Effector memory CD8-positive, alpha-beta T cell (primary cell): ENCODE measurements around the gene SETD7.
A peak's percentile ranks its signal among the peaks of the same experiment; 100 is the strongest.

ENCODE experiments used
- ATAC-seq: fragments of 150-1000 bp; cut with Tn5 transposase; replicated peaks from 2 replicates; pipeline ENCODE4 v1.10.0; 2021; ENCODE audit warnings: mild to moderate bottlenecking, moderate library complexity
- DNase-seq, 3 experiments: peaks; one replicate each; pipeline ENCODE4 v3.0.0; 2021
- H3K27ac Mint-ChIP-seq, 2 donors: one replicate each; pipeline ENCODE4 v1.8.0; 2022; ENCODE audit warnings: mild to moderate bottlenecking in 2 of 2, mixed read lengths in 2 of 2, moderate library complexity in 2 of 2
- H3K27me3 Mint-ChIP-seq, 2 donors: one replicate each; pipeline ENCODE4 v1.8.0; 2022; ENCODE audit warnings: mixed read lengths in 2 of 2
- H3K36me3 Mint-ChIP-seq: one replicate; pipeline ENCODE4 v1.8.0; 2022; ENCODE audit warnings: mild to moderate bottlenecking, moderate library complexity, mixed read lengths; ENCODE audit not compliant: insufficient read depth
- H3K4me1 Mint-ChIP-seq, 2 donors: one replicate each; pipeline ENCODE4 v1.8.0; 2022; ENCODE audit warnings: low read depth in 2 of 2, mixed read lengths in 2 of 2
- H3K4me3 Mint-ChIP-seq, 2 donors: one replicate each; pipeline ENCODE4 v1.8.0; 2022; ENCODE audit warnings: mild to moderate bottlenecking in 2 of 2, mixed read lengths in 2 of 2, moderate library complexity in 2 of 2
- H3K9me3 Mint-ChIP-seq, 2 donors: one replicate each; pipeline ENCODE4 v1.8.0; 2022; ENCODE audit warnings: mixed read lengths in 2 of 2
- total RNA-seq, 9 experiments: gene quantifications; one replicate each; lab custom pipeline; 2026; lab: John Stamatoyannopoulos, UW

Gene SETD7
- 17.8 to 71.3 (median 47.8) reads per million in 9 experiments for total RNA-seq

DNA sequence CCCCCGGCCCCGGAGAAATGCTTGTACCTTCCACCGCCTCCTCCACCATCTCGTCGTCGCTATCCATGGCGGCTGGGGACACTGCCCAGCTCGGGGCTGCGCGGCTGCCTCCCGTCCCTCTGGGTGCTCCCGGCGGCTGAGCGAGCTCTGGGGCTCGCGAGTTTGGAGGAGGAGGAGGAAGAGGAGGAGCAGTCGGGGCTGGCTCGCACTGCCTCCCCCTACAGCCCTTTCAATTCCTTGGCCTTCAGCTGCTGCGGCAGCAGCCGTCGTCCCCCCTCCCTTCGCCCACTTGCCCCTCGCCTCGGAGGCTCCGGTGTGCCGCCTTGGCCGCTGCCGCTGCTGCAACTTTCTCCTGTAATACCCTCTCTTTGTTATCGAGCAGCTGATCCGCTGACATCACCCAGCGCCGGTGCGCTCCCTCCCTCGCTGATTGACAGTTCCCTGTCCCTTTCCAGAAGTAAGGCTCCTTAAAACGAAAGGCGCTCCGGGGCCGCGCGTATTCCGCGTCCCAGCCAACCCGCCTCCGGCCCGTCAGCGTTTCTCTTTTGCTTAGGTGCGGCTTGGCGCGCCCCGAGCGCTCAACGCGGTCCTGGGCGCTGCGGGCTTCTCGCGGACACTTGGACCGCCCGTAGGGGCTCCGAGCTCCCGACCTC lies at the start of gene SETD7:
Gene SETD7, minus strand, starts transcription at position 149 of the 653 bp plus-strand sequence. Its CDS starts 82 bp downstream, at position 67.
- Mint-ChIP-seq H3K27me3 (no peaks in the 10 kb centered on the region), H3K27ac (peak within 1 kb of the TSS; percentile 99 to 100), H3K36me3 (peaks cover 41% of the 10 kb centered on the region), H3K4me3 (peak within 1 kb of the TSS; percentile 99 to 100), H3K4me1 (peaks cover 38 to 39% of the 10 kb centered on the region in 2 donors), H3K9me3 (no peaks in the 10 kb centered on the region)
- peak; percentile 48 to 54 (median 52) for DNase-seq
- ATAC-seq: peak; percentile 16

DNA sequence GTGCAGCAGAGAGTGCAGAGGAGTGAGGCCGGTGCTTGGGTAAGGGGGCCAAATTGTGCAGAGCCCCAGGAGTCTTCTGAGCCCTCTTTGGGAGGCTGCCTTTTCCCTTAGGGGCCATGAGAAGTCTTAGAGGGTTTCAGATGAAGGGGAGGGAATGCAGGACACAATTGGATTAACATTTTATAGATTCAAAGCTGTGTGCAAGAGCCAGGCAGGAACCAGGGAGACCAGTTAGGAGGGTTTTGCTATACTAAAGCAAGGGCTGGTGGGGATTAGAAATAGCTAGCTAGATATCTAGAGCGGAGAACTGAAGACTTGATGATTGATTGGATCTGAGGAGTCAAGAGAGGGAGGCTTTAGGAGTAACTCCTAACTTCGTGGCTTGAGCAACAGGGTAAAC lies 49.5 kb upstream of the SETD7 start:
- ATAC-seq (no peak), DNase-seq (no peak)
- Mint-ChIP-seq H3K27ac (peak overlapping the region in 1 of 2 donors; percentile 10), H3K27me3 (peaks cover 38 to 42% of the 10 kb centered on the region in 2 donors), H3K4me1 (peaks cover 11 to 14% of the 10 kb centered on the region in 2 donors), H3K4me3 (peak overlapping the region in 1 of 2 donors; percentile 58), H3K9me3 (no peaks in the 10 kb centered on the region), H3K36me3 (no peaks in the 10 kb centered on the region)

DNA sequence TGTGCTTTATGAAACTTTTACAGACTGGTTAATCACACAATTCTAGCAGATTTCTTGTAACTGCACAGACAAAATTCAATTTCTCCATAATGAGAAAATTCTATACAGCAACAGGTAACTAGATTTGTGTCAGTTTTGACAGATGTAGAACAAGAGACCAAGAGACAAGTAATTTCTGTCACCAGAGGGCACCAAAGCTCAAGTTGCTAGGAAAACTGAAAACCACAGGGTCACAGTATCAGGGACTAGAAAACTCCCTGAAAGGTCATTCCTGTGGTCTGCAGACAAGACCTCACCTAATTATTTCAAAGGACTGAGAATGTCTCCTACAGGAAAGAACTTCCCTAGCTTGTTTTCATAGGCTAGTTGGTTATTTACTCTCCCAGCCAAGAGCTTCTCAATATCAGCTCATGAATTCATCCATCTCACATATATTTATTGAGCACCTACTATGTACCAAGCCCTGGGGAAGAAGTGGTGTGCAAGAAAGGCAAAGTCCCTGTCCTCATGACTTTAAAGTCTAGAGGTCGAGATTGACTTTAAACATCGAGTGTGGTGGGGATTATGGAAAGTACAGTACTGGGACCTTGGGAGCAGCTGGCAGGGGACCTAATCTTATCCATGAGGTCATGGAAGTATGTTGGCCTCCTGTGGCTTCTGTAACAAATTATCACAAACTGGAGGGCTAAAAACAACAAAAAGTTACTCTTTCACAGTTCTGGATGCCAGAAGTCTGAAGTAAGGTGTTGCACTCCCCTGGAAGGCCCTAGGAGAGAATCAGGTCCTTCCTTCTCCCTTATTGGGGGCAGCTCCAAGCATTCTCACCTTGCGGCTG lies 47.8 kb upstream of the SETD7 start:
- peak; percentile 59 for ATAC-seq
- Mint-ChIP-seq H3K9me3 (no peaks in the 10 kb centered on the region), H3K27ac (no peak overlapping the region), H3K4me1 (peaks cover 11 to 14% of the 10 kb centered on the region in 2 donors), H3K36me3 (no peaks in the 10 kb centered on the region), H3K27me3 (peaks cover 30 to 35% of the 10 kb centered on the region in 2 donors), H3K4me3 (no peak overlapping the region)
- DNase-seq: peak; percentile 20 to 28 (median 27)

DNA sequence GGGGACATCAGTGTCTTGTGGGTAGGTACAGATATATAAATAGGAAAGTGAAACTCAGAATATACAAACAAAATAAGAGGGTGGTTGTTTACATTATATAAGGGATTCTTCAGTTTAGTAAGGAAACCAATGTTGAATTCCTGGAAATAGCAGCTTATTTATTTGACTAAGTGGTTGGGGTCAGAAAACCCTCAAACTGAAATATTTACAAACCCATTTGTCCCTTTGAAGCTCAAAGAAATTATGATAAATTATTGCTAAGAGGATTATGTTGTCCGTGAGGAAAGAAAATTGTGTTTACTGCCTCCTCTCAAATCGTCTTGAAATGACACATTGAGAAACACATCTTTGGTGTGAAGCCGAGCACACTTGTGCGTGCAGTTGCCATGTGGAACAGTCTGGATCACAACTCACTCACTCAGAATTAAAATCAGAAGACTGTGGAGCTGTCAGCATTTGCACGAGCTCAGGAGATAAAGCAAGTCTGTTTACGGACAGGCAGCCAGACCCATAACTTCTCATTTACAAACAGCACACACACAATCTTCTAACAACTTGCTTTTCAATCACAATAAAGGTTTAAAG lies 46.8 kb upstream of the SETD7 start:
- peaks cover 11 to 14% of the 10 kb centered on the region in 2 donors for H3K4me1 Mint-ChIP-seq
- H3K9me3 Mint-ChIP-seq: no peaks in the 10 kb centered on the region
- H3K4me3 Mint-ChIP-seq: no peak overlapping the region
- DNase-seq: no peak
- H3K36me3 Mint-ChIP-seq: no peaks in the 10 kb centered on the region
- peaks cover 27 to 40% of the 10 kb centered on the region in 2 donors for H3K27me3 Mint-ChIP-seq
- no peak for ATAC-seq
- no peak overlapping the region for H3K27ac Mint-ChIP-seq

DNA sequence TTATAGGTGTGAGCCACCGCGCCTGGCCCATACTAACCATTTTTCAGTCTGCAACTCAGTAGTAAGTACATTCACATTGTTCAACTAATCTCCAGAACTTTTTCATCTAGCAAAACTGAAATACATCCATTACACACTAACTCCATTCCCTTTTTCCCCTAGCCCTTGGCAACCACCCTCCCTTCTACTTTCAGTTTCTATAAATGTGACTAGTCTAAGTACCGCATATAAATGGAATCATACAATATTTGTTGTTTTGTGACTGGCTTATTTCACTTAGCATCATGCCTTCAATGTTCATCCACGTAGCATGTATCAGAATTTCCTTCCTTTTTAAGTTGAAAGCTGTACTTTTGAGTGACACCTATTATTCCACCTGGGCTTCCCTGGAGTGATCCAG lies 44.6 kb upstream of the SETD7 start:
- DNase-seq (no peak), ATAC-seq (no peak)
- no peak overlapping the region for H3K27ac Mint-ChIP-seq
- peaks cover 34 to 35% of the 10 kb centered on the region in 2 donors for H3K27me3 Mint-ChIP-seq
- H3K4me1 Mint-ChIP-seq: no peaks in the 10 kb centered on the region
- H3K9me3 Mint-ChIP-seq: no peaks in the 10 kb centered on the region
- no peak overlapping the region for H3K4me3 Mint-ChIP-seq
- no peaks in the 10 kb centered on the region for H3K36me3 Mint-ChIP-seq

DNA sequence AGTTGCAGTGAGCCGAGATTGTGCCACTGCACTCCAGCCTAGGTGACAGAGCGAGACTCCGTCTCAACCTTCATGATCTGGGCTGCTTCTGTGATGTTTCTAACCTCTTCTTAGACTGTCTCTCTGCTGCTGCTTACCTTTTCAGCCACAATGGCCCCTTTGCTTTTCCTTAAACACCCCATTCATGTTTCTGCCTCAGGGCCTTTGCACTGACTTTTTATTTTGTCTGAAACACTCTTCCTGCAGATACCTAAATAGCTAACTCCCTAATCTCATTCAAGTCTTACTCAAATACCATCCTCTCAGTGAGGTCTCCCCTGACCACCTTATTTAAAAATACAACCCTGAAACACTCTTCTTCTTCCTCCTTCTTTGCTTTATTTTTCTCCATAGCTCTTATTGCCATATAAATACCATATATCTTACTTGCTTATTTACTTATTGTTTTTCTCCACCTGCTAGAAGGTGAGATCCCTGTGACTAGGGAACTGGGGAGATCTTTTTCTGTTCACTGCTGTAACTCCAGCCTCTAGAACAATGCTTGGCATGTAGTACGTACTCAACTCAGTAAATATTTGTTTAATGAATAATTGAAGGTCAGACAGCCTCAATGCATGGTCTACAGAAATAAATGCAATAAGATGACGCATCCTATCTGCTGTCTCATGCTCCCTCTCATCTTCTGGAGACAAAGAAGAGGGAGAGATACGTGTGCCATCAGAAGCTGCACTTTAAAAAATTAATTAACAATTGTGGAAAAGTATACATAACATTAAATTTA lies 43.8 kb upstream of the SETD7 start:
- Mint-ChIP-seq H3K27ac (peak overlapping the region in 1 of 2 donors; percentile 14), H3K4me1 (no peaks in the 10 kb centered on the region), H3K36me3 (no peaks in the 10 kb centered on the region), H3K4me3 (no peak overlapping the region), H3K27me3 (peaks cover 26 to 35% of the 10 kb centered on the region in 2 donors), H3K9me3 (no peaks in the 10 kb centered on the region)
- no peak for DNase-seq
- no peak for ATAC-seq

DNA sequence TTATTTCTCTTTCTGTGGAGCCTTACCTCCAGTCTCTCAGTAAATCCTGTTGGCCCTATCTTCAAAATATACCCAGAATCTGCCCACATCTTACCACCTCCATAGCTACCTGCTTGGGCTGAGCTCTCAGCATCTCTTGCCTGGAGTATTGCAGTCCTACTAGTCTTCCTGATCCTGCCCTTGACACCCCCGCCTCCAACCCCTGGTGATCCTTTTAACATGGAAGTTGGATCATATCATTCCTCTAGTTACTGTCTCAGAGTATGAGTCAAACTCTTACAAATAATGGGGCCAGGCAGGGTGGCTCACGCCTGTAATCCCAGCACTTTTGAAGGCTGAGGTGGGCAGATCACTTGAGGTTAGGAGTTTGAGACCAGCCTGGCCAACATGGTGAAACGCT lies 43.1 kb upstream of the SETD7 start:
- no peak overlapping the region for H3K4me3 Mint-ChIP-seq
- H3K36me3 Mint-ChIP-seq: no peaks in the 10 kb centered on the region
- H3K27ac Mint-ChIP-seq: no peak overlapping the region
- no peaks in the 10 kb centered on the region for H3K9me3 Mint-ChIP-seq
- ATAC-seq (no peak), DNase-seq (no peak)
- no peaks in the 10 kb centered on the region for H3K4me1 Mint-ChIP-seq
- H3K27me3 Mint-ChIP-seq: peaks cover 26 to 41% of the 10 kb centered on the region in 2 donors

DNA sequence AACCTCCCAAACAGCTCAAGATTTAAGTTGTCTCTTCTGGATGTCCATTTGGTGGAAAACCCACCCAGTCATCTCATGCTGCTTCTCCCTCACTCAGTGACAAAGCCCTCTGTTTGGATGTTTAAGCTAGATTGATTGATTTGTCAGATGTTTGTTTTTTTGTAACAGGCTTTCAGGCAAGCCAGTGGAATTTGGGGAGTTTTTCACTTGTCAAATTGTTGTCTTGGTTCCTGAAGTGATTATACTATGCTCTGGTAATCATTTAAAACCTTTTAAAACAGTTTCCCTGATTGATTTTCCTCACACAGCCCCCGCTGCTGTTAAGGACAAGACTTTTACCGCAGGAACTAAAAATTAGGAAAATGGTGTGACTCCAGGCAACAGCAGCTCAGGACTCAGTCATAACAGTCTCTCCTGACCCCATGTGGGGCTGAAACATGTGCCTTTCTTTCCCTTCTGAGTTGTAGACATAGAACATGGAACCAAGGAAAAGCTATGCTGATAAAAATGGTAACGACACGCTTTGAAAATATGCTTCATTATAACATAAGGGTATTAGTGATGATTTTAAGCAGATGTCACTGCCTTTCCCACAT lies 40.8 kb upstream of the SETD7 start:
- no peak overlapping the region for H3K4me3 Mint-ChIP-seq
- H3K27ac Mint-ChIP-seq: no peak overlapping the region
- ATAC-seq (no peak), DNase-seq (no peak)
- no peaks in the 10 kb centered on the region for H3K36me3 Mint-ChIP-seq
- peaks cover 26 to 41% of the 10 kb centered on the region in 2 donors for H3K27me3 Mint-ChIP-seq
- no peaks in the 10 kb centered on the region for H3K9me3 Mint-ChIP-seq
- H3K4me1 Mint-ChIP-seq: no peaks in the 10 kb centered on the region

DNA sequence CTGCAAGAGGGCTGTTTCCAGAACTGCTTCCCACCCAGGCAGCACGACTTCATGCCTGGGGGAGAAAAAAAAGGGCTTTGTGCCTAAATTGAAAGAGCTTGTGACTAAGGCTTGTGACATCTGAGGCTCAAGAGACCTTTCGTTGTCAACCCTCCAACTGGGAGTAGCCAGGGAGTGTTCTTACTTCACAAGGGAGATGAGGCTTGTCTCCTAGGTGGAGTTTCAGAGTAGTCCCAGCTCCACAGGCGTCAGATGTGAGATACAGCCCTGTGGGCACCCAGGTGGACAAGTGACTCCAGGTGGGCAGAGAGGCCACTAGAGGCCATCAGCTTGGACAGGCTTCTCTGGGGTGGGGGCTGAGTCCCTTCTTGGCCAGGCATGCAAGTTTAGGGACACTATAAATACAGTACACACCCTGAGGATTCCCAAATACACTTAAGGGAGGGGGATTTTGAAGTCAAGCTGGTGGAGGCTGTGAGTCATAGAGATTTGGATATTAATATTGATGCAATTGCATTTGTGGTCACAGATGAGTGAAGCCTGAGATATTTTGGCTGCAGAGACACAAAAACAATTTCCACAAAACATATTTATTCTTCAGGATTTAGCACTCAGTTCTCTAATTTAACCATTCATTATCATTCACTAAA lies 40.1 kb upstream of the SETD7 start:
- no peaks in the 10 kb centered on the region for H3K9me3 Mint-ChIP-seq
- no peaks in the 10 kb centered on the region for H3K36me3 Mint-ChIP-seq
- peaks cover 26 to 41% of the 10 kb centered on the region in 2 donors for H3K27me3 Mint-ChIP-seq
- no peak overlapping the region for H3K27ac Mint-ChIP-seq
- H3K4me1 Mint-ChIP-seq: no peaks in the 10 kb centered on the region
- H3K4me3 Mint-ChIP-seq: no peak overlapping the region
- ATAC-seq (no peak), DNase-seq (no peak)

DNA sequence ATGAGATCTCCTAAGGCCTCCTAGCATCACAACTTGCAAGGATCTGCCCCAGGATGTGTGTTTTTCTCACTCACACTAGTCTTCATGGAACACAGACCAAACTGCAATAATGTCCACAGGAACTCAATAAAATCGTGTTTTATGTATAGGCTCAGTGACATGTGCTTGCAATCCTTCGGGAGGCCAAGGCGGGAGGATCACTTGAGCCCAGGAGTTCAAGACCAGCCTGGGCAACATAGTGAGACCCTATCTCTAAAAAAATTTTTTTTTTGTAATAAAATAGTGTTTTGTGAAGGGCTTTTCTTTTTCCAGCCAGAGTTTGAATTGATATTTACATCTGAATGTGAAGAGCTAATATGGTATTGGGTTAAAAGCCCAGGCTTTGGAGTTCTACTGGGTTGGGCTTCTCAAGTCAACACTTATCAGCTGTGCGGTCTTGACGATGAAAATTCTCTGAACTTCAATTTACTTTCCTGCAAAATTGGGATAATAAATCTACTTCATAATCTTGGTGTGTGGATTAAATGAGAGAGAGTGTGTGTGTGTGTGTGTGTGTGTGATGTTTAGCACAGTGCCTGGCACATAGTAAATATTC lies 38.7 kb upstream of the SETD7 start:
- Mint-ChIP-seq H3K27ac (no peak overlapping the region), H3K36me3 (no peaks in the 10 kb centered on the region), H3K27me3 (peaks cover 26 to 41% of the 10 kb centered on the region in 2 donors), H3K9me3 (no peaks in the 10 kb centered on the region), H3K4me1 (no peaks in the 10 kb centered on the region), H3K4me3 (no peak overlapping the region)
- ATAC-seq (no peak), DNase-seq (no peak)

DNA sequence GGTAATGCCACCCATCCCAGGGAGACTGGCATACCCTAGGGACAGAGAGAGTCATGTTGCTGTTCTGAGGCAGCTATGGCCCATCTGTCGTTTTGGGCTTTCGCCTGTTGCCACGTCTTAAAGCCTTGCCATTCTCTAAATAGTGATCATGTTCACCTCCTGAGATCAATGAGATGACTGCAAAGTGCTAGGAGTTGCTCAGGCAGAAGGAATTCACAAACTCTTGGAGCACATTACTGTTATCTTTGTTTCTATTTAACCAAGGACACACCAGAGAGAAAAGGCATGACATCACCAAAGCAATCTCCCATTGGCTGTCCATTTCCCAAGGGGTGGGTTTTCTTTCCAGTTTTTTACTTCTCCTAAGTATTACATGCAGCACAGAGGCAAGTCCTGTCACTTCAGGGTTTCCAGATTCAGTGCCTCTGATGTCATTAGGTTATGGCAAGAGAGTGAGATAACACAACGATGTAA lies 37.1 kb upstream of the SETD7 start:
- no peaks in the 10 kb centered on the region for H3K9me3 Mint-ChIP-seq
- no peak overlapping the region for H3K27ac Mint-ChIP-seq
- no peaks in the 10 kb centered on the region for H3K36me3 Mint-ChIP-seq
- H3K27me3 Mint-ChIP-seq: peaks cover 13 to 35% of the 10 kb centered on the region in 2 donors
- H3K4me1 Mint-ChIP-seq: no peaks in the 10 kb centered on the region
- no peak overlapping the region for H3K4me3 Mint-ChIP-seq
- DNase-seq (no peak), ATAC-seq (no peak)
